AG04449 (cell line): ENCODE data around the gene TEX264.
"Not testable (repeated sequence)": the region's sequence is repeated elsewhere in the genome, so short reads cannot be mapped to it uniquely, and the experiment has no call there.

Experiments
- CTCF ChIA-PET: fragments of 350-600 bp; formaldehyde crosslinking; extraction: SDS; loops from one replicate; lab custom pipeline; 2021; ENCODE audit warnings: antibody characterized with exemption; lab: Yijun Ruan, JAX
- POLR2A ChIA-PET: fragments of 400-600, 350-600 bp; formaldehyde crosslinking; extraction: SDS; loops from one replicate; lab custom pipeline; 2020; ENCODE audit warnings: antibody characterized with exemption, inconsistent platforms; lab: Yijun Ruan, JAX
- DNase-seq: peaks from one replicate; pipeline ENCODE4 v3.0.0-alpha.2; 2010; ENCODE audit warnings: low read depth, low spot score
- H3K4me3 ChIP-seq: 2 replicates; pipeline ENCODE4 v1.5.1; 2011; ENCODE audit warnings: low read depth, mild to moderate bottlenecking, control low read depth, low read length
- TF ChIP-seq, protein P1 (sequence below): IDR thresholded peaks from one replicate; pipeline ENCODE4 v1.5.1; 2011; ENCODE audit warnings: mild to moderate bottlenecking, moderate library complexity, low read length, control low read depth, inconsistent platforms; ENCODE audit not compliant: insufficient read depth; ENCODE audit errors: missing control alignments

Gene TEX264

GRCh38 chr3:51637941-51638471 lies 33.0 kb upstream of the TEX264 start:
- H3K4me3 ChIP-seq = no peak overlapping the region
- TF ChIP-seq, protein P1, sequence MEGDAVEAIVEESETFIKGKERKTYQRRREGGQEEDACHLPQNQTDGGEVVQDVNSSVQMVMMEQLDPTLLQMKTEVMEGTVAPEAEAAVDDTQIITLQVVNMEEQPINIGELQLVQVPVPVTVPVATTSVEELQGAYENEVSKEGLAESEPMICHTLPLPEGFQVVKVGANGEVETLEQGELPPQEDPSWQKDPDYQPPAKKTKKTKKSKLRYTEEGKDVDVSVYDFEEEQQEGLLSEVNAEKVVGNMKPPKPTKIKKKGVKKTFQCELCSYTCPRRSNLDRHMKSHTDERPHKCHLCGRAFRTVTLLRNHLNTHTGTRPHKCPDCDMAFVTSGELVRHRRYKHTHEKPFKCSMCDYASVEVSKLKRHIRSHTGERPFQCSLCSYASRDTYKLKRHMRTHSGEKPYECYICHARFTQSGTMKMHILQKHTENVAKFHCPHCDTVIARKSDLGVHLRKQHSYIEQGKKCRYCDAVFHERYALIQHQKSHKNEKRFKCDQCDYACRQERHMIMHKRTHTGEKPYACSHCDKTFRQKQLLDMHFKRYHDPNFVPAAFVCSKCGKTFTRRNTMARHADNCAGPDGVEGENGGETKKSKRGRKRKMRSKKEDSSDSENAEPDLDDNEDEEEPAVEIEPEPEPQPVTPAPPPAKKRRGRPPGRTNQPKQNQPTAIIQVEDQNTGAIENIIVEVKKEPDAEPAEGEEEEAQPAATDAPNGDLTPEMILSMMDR = peak; percentile 85
- CTCF ChIA-PET = interaction anchor here (0.8 to 11.9 kb wide), 10 partner anchors 8 to 137 kb away, joined by 3 to 88 read pairs (median 5); partner anchors contain the start of genes DCAF1 and TEX264
- POLR2A ChIA-PET = no interaction called here
- no peak for DNase-seq

DNA sequence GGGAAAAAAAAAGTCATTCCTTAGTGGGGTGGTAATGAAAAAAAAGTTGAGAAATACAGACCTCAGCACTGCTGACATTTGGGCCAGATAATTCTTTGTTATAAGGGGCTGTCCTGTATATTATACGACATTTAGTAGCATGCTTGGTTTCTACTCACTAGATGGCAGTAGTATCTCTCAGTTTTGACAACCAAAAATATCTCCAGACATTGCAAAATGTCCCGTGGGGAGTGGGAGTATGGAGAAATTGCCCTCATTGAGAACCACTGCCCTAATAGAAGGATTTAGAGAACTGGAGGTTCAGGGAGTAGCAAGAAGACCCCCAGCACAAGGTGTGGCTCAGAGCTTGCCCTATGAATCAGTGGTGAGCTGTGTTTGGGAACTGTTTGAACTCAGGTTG lies 28.6 kb upstream of the TEX264 start:
- H3K4me3 ChIP-seq = no peak overlapping the region
- no peak for DNase-seq
- TF ChIP-seq, protein P1 = peak; percentile 2
- POLR2A ChIA-PET = no interaction called here
- CTCF ChIA-PET = interaction anchor here (0.7 to 11.9 kb wide), 7 partner anchors 14 to 204 kb away, joined by 3 to 88 read pairs (median 4); partner anchors contain the start of gene TEX264

GRCh38 chr3:51646091-51646490 lies 25.0 kb upstream of the TEX264 start:
- TF ChIP-seq, protein P1 = no peak
- CTCF ChIA-PET = interaction anchor here (0.8 to 11.9 kb wide), 12 partner anchors 9 to 255 kb away, joined by 3 to 88 read pairs (median 4); partner anchors contain the start of genes RBM15B and TEX264
- POLR2A ChIA-PET = no interaction called here
- no peak for DNase-seq
- no peak overlapping the region for H3K4me3 ChIP-seq

DNA sequence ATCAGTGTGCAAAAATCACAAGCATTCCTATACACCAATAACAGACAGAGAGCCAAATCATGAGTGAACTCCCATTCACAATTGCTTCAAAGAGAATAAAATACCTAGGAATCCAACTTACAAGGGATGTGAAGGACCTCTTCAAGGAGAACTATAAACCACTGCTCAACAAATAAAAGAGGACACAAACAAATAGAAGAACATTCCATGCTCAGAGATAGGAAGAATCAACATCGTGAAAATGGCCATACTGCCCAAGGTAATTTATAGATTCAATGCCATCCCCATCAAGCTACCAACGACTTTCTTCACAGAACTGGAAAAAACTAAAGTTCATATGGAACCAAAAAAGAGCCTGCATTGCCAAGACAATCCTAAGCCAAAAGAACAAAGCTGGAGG lies 18.9 kb upstream of the TEX264 start:
- DNase-seq, POLR2A ChIA-PET, H3K4me3 ChIP-seq: not testable (repeated sequence)
- CTCF ChIA-PET = interaction anchor here (3.1 kb wide), 1 partner anchor 18 kb away, joined by 17 read pairs; the partner anchor contains the start of gene TEX264

GRCh38 chr3:51653409-51653808 lies 17.6 kb upstream of the TEX264 start:
- CTCF ChIA-PET, H3K4me3 ChIP-seq, POLR2A ChIA-PET, DNase-seq: not testable (repeated sequence)

- TF ChIP-seq, protein P1 = no peak
- CTCF ChIA-PET = interaction anchor here (1.4 to 4.1 kb wide), 4 partner anchors 11 to 24 kb away, joined by 4 to 35 read pairs (median 6); no protein-coding TSS in a partner anchor
- POLR2A ChIA-PET = no interaction called here
- no peak overlapping the region for H3K4me3 ChIP-seq
- no peak for DNase-seq
Observed at GRCh38 chr3:51657234-51657633, 13.8 kb upstream of the TEX264 start.

DNA sequence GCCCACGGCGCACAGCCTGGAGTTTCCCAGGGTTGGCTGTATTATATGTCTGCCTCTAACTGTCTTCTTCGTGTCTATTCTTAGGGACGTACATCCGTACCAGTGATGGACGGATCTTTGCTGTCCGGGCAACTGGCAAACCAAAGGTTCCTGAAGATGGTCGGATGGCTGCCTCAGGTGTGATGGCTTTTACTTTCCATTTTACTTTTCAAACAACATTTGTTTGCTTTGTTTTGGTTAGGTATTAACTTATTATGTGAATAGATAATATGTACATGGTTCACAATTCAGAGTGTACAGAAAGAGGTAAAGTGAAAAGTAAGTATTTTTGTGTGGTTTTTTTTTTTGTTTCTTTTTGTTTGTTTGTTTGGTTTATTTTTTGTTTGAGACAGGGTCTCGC lies 11.1 kb upstream of the TEX264 start:
- DNase-seq = no peak
- TF ChIP-seq, protein P1 = no peak
- CTCF ChIA-PET = interaction anchor here (0.9 kb wide), 1 partner anchor 12 kb away, joined by 3 read pairs; no protein-coding TSS in a partner anchor
- H3K4me3 ChIP-seq = no peak overlapping the region
- POLR2A ChIA-PET = no interaction called here
